ENCODE results near the gene ADAM21.

GRCh38 chr14:70472253-70473159, 20.5 kb downstream of the ADAM21 start:
- TF ChIP-seq CTCF (IDR thresholded peaks at IDR 0.05; ENCODE audit: low read depth, low read length) (no peak), POLR2A (IDR thresholded peaks at IDR 0.05; ENCODE audit: extremely low read depth, insufficient read length) (no peak), MYC (IDR thresholded peaks at IDR 0.05; ENCODE audit: low read depth, low read length) (no peak)
